OCI-LY1 (cell line): ENCODE data around the gene POLR3H.

Source experiments
- H2AFZ ChIP-seq: fragments of 200-600 bp; sonication (generic), shearing (Covaris generic); 2 replicates; pipeline ENCODE4 v1.6.0; 2014; ENCODE audit warnings: antibody characterized with exemption, mild to moderate bottlenecking, low read length
- H3F3A ChIP-seq: fragments of 200-600 bp; sonication (generic), shearing (Covaris generic); 2 replicates; pipeline ENCODE4 v1.6.0; 2014; ENCODE audit warnings: mild to moderate bottlenecking, antibody characterized with exemption, low read length, moderate library complexity; ENCODE audit not compliant: insufficient read depth
- H3K27ac ChIP-seq: fragments of 200-600 bp; sonication (generic); 2 replicates; pipeline ENCODE4 v1.5.1; 2014; ENCODE audit warnings: low read length, mixed run types, mild to moderate bottlenecking, low read depth; ENCODE audit not compliant: poor library complexity, severe bottlenecking
- H3K27me3 ChIP-seq: fragments of 200-600 bp; sonication (generic); 2 replicates; pipeline ENCODE4 v1.6.0; 2014; ENCODE audit warnings: antibody characterized with exemption, mild to moderate bottlenecking, low read length, moderate library complexity; ENCODE audit not compliant: insufficient read depth
- H3K36me3 ChIP-seq: fragments of 200-600 bp; sonication (generic); 2 replicates; pipeline ENCODE4 v1.6.1; 2014; ENCODE audit warnings: mild to moderate bottlenecking, antibody characterized with exemption, low read length, moderate library complexity, mixed read lengths; ENCODE audit not compliant: insufficient read depth
- H3K4me1 ChIP-seq: fragments of 200-600 bp; sonication (generic); 2 replicates; pipeline ENCODE4 v1.5.1; 2014; ENCODE audit warnings: mild to moderate bottlenecking, low read length, moderate library complexity; ENCODE audit not compliant: insufficient read depth, severe bottlenecking
- H3K4me2 ChIP-seq: fragments of 200-600 bp; sonication (generic), shearing (Covaris generic); 2 replicates; pipeline ENCODE4 v1.6.1; 2014; ENCODE audit warnings: low read length
- H3K4me3 ChIP-seq: fragments of 200-600 bp; sonication (generic); 2 replicates; pipeline ENCODE4 v1.5.1; 2014; ENCODE audit warnings: low read length, low read depth, mild to moderate bottlenecking, mixed read lengths; ENCODE audit not compliant: poor library complexity, severe bottlenecking
- H3K79me2 ChIP-seq: fragments of 200-600 bp; shearing (Covaris generic); 2 replicates; pipeline ENCODE4 v1.6.1; 2016; ENCODE audit warnings: mixed run types, low read length, mixed read lengths; ENCODE audit not compliant: insufficient read depth
- H3K9ac ChIP-seq: fragments of 200-600 bp; sonication (generic), shearing (Covaris generic); 2 replicates; pipeline ENCODE4 v1.6.1; 2014; ENCODE audit warnings: mild to moderate bottlenecking, low read length, mixed read lengths
- H3K9me2 ChIP-seq: fragments of 200-600 bp; sonication (generic), shearing (Covaris generic); 2 replicates; pipeline ENCODE4 v1.6.1; 2014; ENCODE audit warnings: low read depth, mild to moderate bottlenecking, low read length, mixed read lengths
- H3K9me3 ChIP-seq: fragments of 200-600 bp; shearing (Covaris generic); 2 replicates; pipeline ENCODE4 v1.6.1; 2014; ENCODE audit warnings: low read length, mixed read lengths
- H4K20me1 ChIP-seq: fragments of 200-600 bp; sonication (generic), shearing (Covaris generic); 2 replicates; pipeline ENCODE4 v1.6.0; 2016; ENCODE audit warnings: mild to moderate bottlenecking, low read length; ENCODE audit not compliant: insufficient read depth
- CTCF ChIP-seq: fragments of 200-600 bp; sonication (generic), shearing (Covaris generic); IDR thresholded peaks from 2 replicates; pipeline ENCODE4 v1.5.1; 2017; ENCODE audit warnings: mild to moderate bottlenecking, antibody characterized with exemption, low read length, moderate library complexity, mixed read lengths
- EZH2 ChIP-seq: fragments of 200-600 bp; sonication (generic), shearing (Covaris generic); IDR thresholded peaks from 2 replicates; pipeline ENCODE4 v1.8.0; 2017; ENCODE audit warnings: borderline replicate concordance, mixed run types, mild to moderate bottlenecking, antibody characterized with exemption, low read length, moderate library complexity, mixed read lengths

Gene POLR3H

DNA sequence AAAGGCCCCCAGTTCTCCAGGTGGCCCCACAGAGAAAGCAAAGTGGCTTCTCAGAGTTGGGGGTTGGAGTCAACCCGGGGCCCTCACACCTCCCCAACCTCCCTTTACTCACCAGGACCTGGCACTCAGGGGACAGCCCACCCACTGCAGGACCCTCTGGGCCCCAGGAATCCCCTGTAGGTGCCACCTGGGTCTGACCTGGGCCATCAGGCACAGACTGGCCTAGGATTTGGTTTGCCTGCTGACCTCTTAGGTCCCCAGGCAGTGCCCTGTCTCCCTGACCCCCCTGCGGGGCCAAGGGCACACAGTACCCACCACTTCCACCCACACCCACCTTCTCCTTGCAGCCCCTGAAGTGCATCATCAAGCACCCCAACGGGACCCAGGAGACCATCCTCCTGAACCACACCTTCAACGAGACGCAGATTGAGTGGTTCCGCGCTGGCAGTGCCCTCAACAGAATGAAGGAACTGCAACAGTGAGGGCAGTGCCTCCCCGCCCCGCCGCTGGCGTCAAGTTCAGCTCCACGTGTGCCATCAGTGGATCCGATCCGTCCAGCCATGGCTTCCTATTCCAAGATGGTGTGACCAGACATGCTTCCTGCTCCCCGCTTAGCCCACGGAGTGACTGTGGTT, 16.0 kb downstream of the POLR3H start:
- Histone ChIP-seq H3K9ac (no peak overlapping the region), H3K9me2 (no peaks in the 10 kb centered on the region), H4K20me1 (no peaks in the 10 kb centered on the region), H3K27me3 (no peaks in the 10 kb centered on the region), H3K79me2 (no peaks in the 10 kb centered on the region), H3K4me3 (no peak overlapping the region), H3K36me3 (peaks cover 92% of the 10 kb centered on the region), H3K4me1 (peaks cover 7% of the 10 kb centered on the region), H3K27ac (no peak overlapping the region), H3K4me2 (no peak overlapping the region), H2AFZ (no peak overlapping the region), H3K9me3 (no peaks in the 10 kb centered on the region), H3F3A (no peaks in the 10 kb centered on the region)
- TF ChIP-seq CTCF (no peak), EZH2 (no peak)

DNA sequence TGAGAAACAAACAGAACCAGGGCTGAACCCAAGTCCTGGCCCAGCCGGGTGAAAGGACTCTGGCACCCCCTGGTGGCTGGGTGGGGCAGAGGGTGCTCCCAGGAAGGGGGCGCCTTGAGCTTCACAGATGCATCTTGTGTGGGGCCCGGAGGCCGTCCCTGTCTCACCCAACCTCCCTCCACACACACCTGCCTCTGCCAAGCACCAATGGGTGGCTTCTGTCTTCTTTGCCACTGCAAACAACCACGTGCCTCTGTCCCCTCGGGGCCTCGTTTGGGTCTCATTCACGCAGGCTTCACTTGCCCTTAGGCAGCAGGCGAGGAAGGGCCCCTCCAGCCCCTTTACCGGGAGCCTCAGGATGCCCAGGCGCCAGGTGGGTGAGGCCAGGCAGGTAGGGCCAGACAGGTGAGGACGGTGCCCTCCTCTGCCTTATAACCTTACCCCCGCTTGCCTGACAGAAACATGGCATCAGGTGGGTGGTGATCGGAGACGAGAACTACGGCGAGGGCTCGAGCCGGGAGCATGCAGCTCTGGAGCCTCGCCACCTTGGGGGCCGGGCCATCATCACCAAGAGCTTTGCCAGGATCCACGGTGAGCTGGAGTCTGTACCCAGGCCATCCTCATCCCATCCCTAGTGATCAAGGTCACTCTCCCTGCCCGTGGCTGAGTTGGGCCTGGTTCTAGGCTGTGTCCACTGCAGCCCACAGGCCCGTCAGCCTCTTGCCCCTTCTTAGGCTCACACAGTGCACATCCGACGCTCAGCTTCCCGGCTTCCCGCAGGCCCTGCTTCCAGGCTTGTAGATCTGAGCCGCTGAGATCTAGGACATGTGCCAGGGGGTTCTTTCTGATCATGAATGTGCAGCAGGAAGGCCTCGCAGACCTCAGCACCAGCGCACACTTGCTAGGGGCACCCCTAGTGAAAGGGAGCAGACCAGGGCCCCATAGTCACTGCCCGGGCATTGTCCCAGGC, 17.2 kb downstream of the POLR3H start:
- H4K20me1 ChIP-seq, result no peaks in the 10 kb centered on the region
- no peak overlapping the region for H3K27ac ChIP-seq
- no peak overlapping the region for H2AFZ ChIP-seq
- no peaks in the 10 kb centered on the region for H3K9me3 ChIP-seq
- TF ChIP-seq CTCF (peak; percentile 95), EZH2 (no peak)
- H3K4me1 ChIP-seq, result peaks cover 7% of the 10 kb centered on the region
- no peaks in the 10 kb centered on the region for H3K27me3 ChIP-seq
- no peaks in the 10 kb centered on the region for H3F3A ChIP-seq
- no peaks in the 10 kb centered on the region for H3K79me2 ChIP-seq
- no peak overlapping the region for H3K4me3 ChIP-seq
- no peak overlapping the region for H3K4me2 ChIP-seq
- no peak overlapping the region for H3K9ac ChIP-seq
- H3K9me2 ChIP-seq, result no peaks in the 10 kb centered on the region
- H3K36me3 ChIP-seq, result peaks cover 91% of the 10 kb centered on the region

GRCh38 chr22:41526226-41526829, 17.9 kb downstream of the POLR3H start:
- Histone ChIP-seq H2AFZ (no peak overlapping the region), H3K27me3 (no peaks in the 10 kb centered on the region), H3K4me2 (no peak overlapping the region), H3K4me1 (peaks cover 7% of the 10 kb centered on the region), H3K9ac (no peak overlapping the region), H3K36me3 (peaks cover 83% of the 10 kb centered on the region), H3K9me2 (no peaks in the 10 kb centered on the region), H3K4me3 (no peak overlapping the region), H3K9me3 (no peaks in the 10 kb centered on the region), H3K79me2 (no peaks in the 10 kb centered on the region), H3F3A (no peaks in the 10 kb centered on the region), H4K20me1 (no peaks in the 10 kb centered on the region), H3K27ac (no peak overlapping the region)
- TF ChIP-seq CTCF, result no peak
- no peak for TF ChIP-seq EZH2
